A204.1 (cell line): ENCODE measurements around the gene HSDL2.
"Not testable (repeated sequence)": the region's sequence is repeated elsewhere in the genome, so short reads cannot be mapped to it uniquely, and the experiment has no call there.

ENCODE experiments used
- FAIRE-seq: peaks from 2 replicates; lab custom pipeline; 2012; peaks lifted over from hg19 to GRCh38; lab: Jason Lieb, UNC

The HSDL2 gene

DNA sequence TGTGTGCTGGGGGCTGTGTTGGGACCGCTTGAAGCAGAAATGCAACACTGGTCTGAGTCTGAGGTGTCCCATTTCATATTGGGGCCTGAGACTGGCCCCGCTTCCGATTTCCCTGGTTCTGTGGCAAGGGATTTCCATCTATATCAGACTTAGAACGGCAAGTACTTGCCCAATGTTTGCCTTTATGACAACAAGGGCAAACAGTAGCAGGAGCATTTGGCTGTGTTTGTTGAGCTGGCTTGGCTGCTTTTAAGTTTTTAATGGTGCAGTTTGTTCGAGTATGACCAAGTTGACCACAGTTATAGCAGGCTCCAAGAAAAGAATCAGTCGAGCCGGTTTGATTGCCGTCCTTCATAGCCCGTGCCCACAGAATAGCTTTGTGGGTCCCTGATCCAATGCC lies 17.0 kb downstream of the HSDL2 start:
- FAIRE-seq = no peak

GRCh38 chr9:112401175-112401815 lies 21.4 kb downstream of the HSDL2 start:
- FAIRE-seq = no peak

- FAIRE-seq = no peak
Measured at GRCh38 chr9:112403614-112404201, 23.8 kb downstream of the HSDL2 start.

DNA sequence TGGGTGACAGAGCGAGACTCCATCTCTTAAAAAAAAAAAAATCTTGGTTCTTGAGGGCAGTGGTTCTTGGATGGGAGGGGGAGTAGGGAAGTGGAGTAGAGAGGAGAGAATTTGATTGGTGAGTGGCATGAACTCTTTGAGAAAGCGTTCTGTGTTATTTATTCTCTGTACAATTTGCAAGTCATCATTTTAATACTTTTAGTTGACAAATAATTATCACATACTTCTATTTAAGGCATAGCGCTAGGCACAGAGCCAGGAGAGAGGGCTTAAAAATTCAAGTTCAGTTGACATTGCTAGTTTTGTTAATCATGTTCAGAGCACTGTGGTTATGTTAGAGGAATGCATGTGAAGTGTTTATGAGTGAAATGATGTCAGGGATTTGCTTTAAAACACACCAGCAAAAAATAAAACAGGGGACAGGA lies 24.6 kb downstream of the HSDL2 start:
- FAIRE-seq = no peak

- FAIRE-seq = no peak
Measured at GRCh38 chr9:112408275-112408674, 28.4 kb downstream of the HSDL2 start.

DNA sequence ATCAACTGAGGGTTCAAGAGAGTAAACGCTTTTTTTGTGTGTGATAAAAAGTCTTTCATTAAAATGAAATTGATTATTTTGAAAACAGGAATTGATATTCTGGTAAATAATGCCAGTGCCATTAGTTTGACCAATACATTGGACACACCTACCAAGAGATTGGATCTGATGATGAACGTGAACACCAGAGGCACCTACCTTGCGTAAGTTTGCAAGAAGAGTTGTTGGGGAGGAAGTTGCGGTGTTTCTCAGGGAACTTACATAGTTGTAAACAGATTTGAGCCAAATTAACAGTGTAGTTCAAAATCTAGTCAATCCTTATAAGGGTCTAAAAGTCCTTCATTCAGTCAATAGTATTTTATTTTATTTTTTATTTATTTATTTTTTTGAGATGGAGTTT lies 28.9 kb downstream of the HSDL2 start:
- no peak for FAIRE-seq

DNA sequence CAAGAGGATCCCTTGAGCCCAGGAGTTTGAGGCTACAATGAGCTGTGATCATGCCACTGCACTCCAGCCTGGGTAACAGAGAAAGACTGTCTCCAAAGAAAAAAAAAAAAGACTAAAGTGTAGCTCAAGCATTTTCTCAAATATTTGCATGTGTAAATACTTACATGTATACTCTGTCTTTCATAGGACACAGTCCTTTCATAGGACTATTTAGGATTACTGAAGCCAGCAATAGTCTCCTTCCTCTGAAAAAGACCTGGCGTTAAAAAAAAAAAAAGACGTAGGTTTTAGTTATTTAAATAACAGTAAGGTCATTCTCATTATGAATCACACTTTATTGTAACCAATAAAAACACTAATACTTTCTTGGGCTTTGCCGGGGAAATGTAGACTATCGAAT lies 29.9 kb downstream of the HSDL2 start:
- no peak for FAIRE-seq

DNA sequence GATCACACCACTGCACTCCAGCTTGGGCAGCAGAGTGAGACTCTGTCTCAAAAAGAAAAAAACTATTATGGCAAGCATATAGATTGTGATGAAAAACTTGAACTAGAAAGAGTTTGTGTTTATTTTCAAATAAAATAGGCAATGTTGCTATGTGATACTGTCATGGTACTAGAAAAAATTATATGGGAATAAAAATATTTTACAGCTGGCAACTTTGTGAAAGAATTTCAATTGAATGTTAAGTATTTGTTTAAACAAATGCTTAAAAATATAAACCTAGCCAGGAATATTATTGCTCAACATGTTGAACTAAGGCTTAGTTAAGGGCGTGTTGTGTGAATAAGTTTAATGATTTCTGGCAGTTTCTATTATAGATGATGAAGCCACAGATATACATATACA lies 31.7 kb downstream of the HSDL2 start:
- FAIRE-seq = no peak

DNA sequence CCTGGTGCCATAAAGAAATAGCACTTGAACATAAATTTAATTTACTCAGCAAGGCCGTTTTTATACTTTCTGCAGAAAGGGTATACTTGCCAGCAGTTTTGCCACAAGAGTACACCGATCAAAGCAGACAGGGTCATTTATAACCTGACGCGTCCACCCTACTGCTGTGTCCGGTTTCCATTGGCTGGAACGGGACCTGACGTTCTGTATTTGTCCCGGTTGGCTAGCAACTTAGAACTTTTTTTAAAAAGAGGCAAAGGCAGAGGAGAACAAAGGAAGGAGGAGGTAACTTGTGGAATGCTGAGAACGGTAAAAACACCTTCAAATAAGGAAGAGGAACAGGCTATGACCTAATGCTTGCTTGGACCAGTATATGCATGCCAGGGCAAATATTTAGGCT lies 33.8 kb downstream of the HSDL2 start:
- not testable (repeated sequence) for FAIRE-seq

GRCh38 chr9:112420208-112420607 lies 40.3 kb downstream of the HSDL2 start:
- FAIRE-seq = no peak

DNA sequence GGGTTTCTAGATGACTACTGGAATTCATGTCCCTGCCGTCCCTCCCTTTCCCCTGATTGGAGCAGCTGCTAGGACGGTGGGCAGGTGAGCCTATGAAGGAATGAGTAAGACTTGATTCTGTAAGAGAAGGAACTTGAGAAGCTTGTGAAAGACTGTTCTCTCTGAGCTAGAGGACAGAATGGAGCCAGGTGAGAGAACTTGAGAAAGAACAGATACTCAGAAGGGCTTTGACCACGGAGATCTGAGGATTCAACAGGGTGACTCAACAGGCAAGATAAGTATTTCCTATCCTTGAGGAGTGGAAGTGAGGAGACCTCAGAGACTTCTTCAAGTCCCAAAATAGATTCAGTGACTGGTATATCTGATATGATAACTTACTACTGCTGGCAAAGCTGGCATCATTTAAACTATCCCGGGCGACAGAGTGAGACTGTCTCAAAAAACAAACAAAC lies 41.9 kb downstream of the HSDL2 start:
- FAIRE-seq = no peak

GRCh38 chr9:112422417-112423148 lies 42.7 kb downstream of the HSDL2 start:
- no peak for FAIRE-seq

DNA sequence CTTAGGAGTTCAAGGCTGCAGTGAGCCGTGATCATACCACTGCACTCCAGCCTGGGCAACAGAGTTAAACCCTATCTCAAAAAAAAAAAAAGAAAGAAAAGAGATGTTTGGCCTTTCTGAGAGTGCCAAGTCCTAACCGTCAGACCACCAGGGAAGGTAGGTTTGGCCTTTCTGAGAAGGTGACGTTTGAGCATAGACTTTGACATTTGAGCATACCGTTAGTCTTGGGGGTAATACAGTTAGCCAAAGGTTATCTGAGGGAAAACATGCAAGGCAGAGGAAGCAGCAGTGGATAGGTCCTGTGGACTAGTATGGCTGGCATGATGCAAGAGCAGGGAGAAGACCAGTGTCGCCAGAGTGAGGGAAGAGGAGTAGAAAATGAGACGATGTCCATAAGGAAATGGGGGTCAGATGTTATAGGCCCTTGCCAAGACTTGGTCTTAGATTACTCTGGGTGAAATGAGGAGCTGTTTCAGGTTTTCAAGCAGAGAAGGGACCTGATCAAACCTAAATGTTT lies 50.2 kb downstream of the HSDL2 start:
- FAIRE-seq = no peak

DNA sequence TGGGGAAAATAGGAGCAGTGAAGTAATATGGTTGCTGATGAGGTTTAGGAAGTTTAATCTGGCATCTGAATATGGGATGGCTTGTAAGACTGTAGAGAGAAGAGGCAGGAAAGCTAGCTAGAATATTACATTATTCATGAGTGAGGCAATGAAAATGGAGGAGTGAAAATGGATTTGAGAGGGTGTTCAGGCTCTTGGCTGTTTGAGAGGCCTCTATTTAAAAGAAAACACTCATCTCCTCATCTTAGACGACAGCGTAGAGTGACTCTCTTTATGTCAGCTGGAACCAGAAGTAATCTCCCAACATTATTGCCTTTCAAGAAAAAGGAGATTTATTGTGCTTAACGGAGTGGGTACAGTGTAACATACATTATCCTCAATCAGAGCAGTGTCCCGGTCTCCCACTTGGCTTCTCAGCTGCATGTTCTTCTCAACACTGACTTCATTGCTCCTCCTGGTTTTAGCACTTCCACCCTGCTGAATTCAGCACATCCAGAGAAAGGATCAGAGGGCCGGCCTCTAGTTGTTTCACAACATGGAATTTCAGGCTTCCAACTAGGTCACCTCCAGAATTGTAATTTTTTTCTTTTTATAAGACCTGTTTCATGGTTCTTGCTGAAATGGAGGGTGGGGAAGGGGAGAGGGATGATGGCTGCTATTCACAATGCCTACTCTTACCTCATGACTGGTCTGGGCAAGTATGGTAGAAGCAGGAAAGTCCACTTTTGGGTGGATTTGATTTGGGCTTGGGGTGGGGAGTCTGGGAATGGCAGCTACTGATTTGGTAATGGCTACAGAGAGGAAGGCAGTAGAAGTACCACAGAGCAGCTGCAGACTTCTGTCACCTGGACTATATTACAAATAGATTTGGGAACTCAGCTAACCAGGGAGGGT lies 53.8 kb downstream of the HSDL2 start:
- no peak for FAIRE-seq

- FAIRE-seq = no peak
Measured at GRCh38 chr9:112434487-112434886, 54.6 kb downstream of the HSDL2 start.

GRCh38 chr9:112437406-112437805 lies 57.5 kb downstream of the HSDL2 start:
- no peak for FAIRE-seq

GRCh38 chr9:112439171-112439570 lies 59.3 kb downstream of the HSDL2 start:
- FAIRE-seq = no peak

DNA sequence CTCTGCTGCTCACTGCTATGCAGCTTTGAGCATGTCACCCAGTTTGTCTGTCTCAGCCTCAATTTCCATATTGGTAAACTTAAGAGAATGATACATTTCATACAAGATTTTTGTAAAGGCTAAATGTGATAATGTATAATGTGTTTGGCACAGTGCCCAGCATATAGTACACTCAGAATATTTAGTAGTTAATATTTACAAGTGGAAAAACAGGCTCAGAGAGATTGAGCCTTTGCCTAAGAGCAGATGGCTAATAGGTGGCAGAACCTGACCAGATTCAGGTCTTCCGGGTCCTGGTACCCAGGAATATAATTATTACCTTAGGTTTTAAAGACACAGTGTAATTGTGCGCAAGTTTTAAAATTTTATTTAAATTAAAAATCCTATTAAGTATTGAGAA lies 59.9 kb downstream of the HSDL2 start:
- FAIRE-seq = no peak

DNA sequence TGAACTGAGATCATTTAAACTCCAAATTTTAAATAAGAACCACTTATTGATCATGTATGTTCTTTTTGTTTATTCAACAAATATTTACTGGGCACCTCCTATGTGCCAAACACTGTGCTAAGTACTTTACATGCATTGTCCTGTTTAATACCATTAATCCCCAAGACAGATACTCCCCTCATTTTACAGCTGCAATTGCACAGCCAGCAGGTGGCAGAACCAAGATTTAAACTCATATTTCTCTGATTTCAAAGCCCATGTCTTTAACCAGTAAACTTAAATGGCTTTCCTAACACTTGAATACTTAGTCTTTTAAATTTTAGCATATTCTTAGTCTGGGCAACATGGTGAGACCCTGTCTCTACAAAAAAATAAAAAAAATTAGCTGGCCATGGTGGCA lies 63.3 kb downstream of the HSDL2 start:
- FAIRE-seq = no peak

DNA sequence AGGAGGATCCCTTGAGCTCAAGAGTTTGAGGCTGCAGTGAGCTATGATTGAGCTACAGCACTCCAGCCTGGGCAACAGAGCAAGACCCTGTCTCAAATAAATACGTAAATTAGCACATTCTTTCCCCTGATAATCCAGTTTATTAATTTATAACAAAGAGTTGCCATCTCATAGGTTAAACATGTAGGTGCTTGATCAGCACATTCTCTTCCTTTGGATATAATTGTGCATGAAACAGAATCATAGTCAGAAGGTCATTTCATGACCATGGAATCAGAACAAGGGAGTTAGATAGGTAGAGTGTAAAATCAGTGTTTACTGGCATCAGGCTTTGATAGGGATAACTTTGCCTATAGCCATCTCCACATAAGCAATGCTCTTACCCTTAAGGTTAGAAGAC lies 63.7 kb downstream of the HSDL2 start:
- no peak for FAIRE-seq

DNA sequence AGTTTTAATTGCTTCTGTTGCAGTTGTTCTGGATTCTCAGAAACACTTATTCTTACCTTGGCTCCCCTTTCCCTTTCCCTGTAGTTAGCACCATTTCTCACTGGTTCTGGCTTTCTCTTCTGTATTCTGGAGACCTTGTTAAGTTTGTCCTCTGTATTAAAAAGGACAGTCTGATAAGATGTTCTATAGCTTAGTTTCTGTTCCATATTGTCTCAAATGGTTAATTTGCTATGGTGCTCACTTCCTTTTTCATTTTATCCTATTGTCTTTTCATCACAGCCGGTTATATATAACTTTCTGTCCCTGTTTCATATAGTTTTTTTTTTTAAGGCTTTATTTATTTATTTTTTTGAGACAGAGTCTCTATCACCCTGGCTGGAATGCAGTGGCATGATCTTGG lies 65.3 kb downstream of the HSDL2 start:
- no peak for FAIRE-seq

GRCh38 chr9:112446080-112446479 lies 66.2 kb downstream of the HSDL2 start:
- no peak for FAIRE-seq
